SK-N-SH (cell line): ENCODE results near the gene PIP5K1B.

Source experiments
- JUND ChIP-seq: IDR thresholded peaks from 2 replicates; pipeline ENCODE4 v1.4.0; 2012
- MXI1 ChIP-seq: IDR thresholded peaks from 2 replicates; pipeline ENCODE4 v1.6.1; 2012; ENCODE audit warnings: mild to moderate bottlenecking, low read depth, low read length, improper control_type of control experiment
- SIN3A ChIP-seq: IDR thresholded peaks from 2 replicates; pipeline ENCODE4 v1.6.1; 2012; ENCODE audit warnings: low read depth, mild to moderate bottlenecking, low read length, moderate library complexity, borderline replicate concordance
- USF1 ChIP-seq: IDR thresholded peaks from 2 replicates; pipeline ENCODE4 v1.4.0; 2012; ENCODE audit warnings: low read depth, borderline replicate concordance
- TF ChIP-seq, protein P1 (sequence below): fragments of 200-600 bp; sonication (generic); IDR thresholded peaks from 2 replicates; pipeline ENCODE4 v1.6.1; 2017; ENCODE audit warnings: antibody characterized with exemption, mild to moderate bottlenecking, moderate library complexity

- TF ChIP-seq USF1 (no peak), MXI1 (no peak), SIN3A (no peak), JUND (no peak)
- TF ChIP-seq, protein P1, sequence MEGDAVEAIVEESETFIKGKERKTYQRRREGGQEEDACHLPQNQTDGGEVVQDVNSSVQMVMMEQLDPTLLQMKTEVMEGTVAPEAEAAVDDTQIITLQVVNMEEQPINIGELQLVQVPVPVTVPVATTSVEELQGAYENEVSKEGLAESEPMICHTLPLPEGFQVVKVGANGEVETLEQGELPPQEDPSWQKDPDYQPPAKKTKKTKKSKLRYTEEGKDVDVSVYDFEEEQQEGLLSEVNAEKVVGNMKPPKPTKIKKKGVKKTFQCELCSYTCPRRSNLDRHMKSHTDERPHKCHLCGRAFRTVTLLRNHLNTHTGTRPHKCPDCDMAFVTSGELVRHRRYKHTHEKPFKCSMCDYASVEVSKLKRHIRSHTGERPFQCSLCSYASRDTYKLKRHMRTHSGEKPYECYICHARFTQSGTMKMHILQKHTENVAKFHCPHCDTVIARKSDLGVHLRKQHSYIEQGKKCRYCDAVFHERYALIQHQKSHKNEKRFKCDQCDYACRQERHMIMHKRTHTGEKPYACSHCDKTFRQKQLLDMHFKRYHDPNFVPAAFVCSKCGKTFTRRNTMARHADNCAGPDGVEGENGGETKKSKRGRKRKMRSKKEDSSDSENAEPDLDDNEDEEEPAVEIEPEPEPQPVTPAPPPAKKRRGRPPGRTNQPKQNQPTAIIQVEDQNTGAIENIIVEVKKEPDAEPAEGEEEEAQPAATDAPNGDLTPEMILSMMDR: no peak
Observed at GRCh38 chr9:68744426-68744825, 39.4 kb downstream of the PIP5K1B start.
